Stimulated activated naive CD4-positive, alpha-beta T cell treated with Interleukin-2 at 50 U/mL for 16 hours (primary cell): ENCODE data around the gene SYT15B.
"Not testable (repeated sequence)": the region's sequence is repeated elsewhere in the genome, so short reads cannot be mapped to it uniquely, and the experiment has no call there.

ENCODE experiments used
- DNase-seq: peaks from one replicate; lab custom pipeline; 2025; lab: John Stamatoyannopoulos, UW

The SYT15B gene

GRCh38 chr10:47763554-47764175, at the start of gene SYT15B:
Gene SYT15B, minus strand, starts transcription at chr10:47763592. Its CDS starts 952 bp downstream, at chr10:47762640.
- DNase-seq = not testable (repeated sequence)

GRCh38 chr10:47779590-47779989, 16.2 kb upstream of the SYT15B start:
- DNase-seq = not testable (repeated sequence)

GRCh38 chr10:47775361-47776231, 12.2 kb upstream of the SYT15B start:
- not testable (repeated sequence) for DNase-seq

GRCh38 chr10:47770745-47771144, 7.4 kb upstream of the SYT15B start:
- DNase-seq = not testable (repeated sequence)

GRCh38 chr10:47768578-47769115, 5.3 kb upstream of the SYT15B start:
- DNase-seq = not testable (repeated sequence)

GRCh38 chr10:47768085-47768484, 4.7 kb upstream of the SYT15B start:
- DNase-seq = not testable (repeated sequence)

GRCh38 chr10:47767236-47767635, 3.8 kb upstream of the SYT15B start:
- DNase-seq = not testable (repeated sequence)

GRCh38 chr10:47765232-47765631, 1.8 kb upstream of the SYT15B start:
- not testable (repeated sequence) for DNase-seq

- not testable (repeated sequence) for DNase-seq
Measured at GRCh38 chr10:47762674-47763553, 478 bp downstream of the SYT15B start.

- not testable (repeated sequence) for DNase-seq
Measured at GRCh38 chr10:47758855-47759254, 4.5 kb downstream of the SYT15B start.

GRCh38 chr10:47756169-47756568, 7.2 kb downstream of the SYT15B start:
- not testable (repeated sequence) for DNase-seq

- DNase-seq = not testable (repeated sequence)
Measured at GRCh38 chr10:47753871-47754270, 9.5 kb downstream of the SYT15B start.

GRCh38 chr10:47753176-47753575, 10.2 kb downstream of the SYT15B start:
- DNase-seq = not testable (repeated sequence)

- DNase-seq = not testable (repeated sequence)
Measured at GRCh38 chr10:47751821-47752220, 11.6 kb downstream of the SYT15B start.

GRCh38 chr10:47750360-47750759, 13.0 kb downstream of the SYT15B start:
- not testable (repeated sequence) for DNase-seq

GRCh38 chr10:47746780-47747376, 16.5 kb downstream of the SYT15B start:
- DNase-seq = not testable (repeated sequence)

GRCh38 chr10:47744881-47745280, 18.5 kb downstream of the SYT15B start:
- not testable (repeated sequence) for DNase-seq

- not testable (repeated sequence) for DNase-seq
Measured at GRCh38 chr10:47743611-47744550, 19.5 kb downstream of the SYT15B start.

- not testable (repeated sequence) for DNase-seq
Measured at GRCh38 chr10:47740868-47741267, 22.5 kb downstream of the SYT15B start.

- not testable (repeated sequence) for DNase-seq
Measured at GRCh38 chr10:47730911-47731310, 32.5 kb downstream of the SYT15B start.
